ENCODE measurements around the gene KDELR3.
A peak's percentile ranks its signal among the peaks of the same experiment; 100 is the strongest.

KDELR3 gene

GRCh38 chr22:38440747-38441350, 27.0 kb upstream of the KDELR3 start:
- DNase-seq, result no peak

GRCh38 chr22:38441620-38442287, 26.1 kb upstream of the KDELR3 start:
- DNase-seq, result no peak

DNA sequence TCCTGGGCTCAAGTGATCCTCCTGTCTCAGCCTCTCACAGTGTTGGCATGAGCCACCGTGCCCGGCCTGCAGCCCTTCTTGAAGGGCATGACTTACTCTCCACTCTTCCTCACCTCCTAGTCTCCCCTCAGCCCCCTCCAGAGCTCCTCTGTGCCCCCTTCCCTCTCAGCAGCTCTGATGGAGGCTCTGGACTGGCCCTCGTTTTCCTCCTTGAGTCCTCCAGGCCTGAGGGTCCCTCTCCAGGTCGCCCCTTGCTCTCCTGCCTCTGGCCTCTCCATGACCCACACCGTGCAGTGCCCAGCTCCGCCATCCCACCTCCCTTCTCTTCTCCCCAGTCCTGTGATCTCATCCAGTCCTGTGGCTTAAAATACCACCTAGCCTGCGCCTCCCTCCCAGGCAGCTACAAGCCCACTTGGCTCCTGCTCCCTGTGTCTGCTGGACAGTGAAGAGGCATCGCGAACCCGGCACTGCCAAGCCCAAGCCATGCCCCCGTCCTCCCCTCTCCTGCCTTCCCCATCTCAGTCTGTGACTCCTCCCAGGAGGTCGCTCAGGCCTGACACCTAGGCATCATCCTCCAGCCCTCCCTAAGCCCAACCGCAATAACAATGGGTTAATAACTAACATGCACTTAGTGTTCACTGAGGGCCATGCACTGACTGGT, 24.8 kb upstream of the KDELR3 start:
- DNase-seq, result no peak

DNA sequence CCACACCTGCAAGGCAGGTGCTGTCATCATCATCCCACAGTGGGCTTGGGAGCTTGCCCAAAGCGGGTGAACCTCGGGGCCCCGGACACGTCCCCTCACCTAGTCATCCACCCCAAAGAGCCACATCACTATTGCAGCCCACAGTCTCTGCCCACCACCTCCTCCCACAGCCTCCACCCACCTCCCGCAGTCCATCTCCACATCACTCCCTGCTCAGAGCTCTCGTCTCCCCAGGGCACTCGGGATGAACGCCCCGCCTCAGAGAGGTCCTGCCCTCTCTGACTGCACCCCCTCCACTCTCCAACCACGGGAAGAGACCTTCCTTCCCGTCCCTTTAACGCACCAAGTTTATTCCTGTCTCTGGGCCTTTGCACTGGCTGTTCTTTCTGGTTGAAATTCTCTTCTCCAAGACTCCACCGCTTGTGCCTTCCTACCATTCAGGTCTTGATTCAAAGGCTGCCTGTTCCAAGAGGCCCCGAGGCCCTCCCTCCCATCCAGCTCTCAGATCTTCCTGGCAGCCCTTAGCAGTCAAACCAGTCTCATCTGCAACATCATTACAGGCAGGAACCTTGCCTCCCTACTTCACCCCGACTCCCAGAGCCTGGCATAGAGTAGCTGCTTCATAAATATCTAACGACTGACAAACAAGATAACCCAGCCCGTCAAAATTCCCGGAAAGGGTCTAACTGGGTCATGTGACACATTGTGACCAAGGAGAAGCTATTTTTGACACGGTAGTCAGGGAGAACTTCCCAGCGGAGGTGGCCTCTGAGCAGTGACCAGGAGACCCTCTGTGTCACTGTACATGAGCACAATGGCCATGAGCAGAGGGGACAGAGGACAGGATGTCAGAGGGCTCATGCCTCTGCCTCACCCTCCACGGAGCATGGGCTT, 24.0 kb upstream of the KDELR3 start:
- no peak for DNase-seq

- no peak for DNase-seq
These were observed 23.1 kb upstream of the KDELR3 start for GRCh38 chr22:38444783-38445182.

DNA sequence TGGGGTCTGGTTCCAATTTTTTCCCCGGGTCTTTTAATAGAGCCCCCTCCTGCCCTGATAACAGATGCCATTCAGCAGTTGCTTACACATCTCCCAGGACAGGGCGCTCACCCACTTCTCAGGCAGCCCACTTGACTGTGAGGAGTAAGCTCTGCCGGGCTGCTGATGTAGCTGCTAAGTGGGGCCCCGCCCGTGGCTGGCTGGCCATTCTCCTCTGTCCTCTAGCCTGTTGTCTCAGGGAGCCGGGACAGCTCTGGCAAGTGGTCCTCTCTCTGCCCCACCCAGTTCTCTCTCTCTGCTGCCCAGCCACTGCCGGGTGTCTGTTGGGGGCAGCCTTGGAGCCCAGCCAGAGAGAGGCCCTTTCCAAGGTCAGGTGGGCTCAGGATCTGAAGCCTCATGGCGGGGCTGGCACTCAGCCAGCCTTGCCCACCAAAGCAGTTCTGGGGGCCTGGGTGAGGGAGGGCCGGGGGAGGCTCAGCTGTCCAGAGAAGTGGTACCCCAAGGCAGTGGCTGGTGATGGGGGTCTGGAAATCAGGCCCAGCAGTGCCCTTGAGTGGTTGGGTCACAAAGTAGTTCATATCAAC, 21.8 kb upstream of the KDELR3 start:
- no peak for DNase-seq

DNA sequence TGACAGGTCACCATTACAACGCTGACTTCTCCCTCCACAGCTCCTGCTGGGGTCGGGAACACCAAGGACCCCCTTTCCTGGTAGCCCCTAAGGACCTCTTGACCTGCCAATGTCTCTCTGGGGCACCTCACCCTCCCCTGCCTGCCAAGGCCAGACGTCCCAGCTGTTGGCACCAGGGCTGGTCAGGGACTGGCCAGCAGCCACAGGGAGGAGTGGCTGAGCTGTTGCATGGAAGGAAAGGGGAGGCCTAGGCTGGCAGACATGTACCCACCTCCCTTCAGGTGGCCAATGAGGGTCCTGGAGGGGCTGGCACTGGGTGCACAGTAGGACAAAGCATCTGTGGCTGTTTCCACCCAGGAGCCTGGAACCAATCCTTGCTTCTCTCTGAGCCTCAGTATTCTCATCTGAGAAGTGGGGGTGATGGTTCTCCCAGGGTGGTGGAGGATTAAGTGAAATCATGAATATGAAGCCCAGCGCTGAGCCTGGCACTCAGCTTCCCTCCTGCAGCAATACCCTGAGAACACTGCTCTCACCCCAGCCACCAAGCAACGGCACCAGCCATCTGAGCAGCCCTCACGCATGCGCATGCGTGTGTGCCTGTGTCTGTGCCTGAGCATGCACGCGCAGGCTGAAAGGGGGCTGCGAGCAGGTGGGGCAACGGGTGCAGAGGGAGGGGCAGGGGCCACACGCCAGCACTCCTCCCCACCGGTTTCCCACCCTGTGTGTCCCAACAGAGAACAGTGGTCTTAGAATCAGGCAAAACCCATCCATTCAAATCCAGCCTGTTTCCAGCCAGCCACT, 18.8 kb upstream of the KDELR3 start:
- DNase-seq, result no peak

GRCh38 chr22:38449776-38450175, 18.1 kb upstream of the KDELR3 start:
- no peak for DNase-seq

GRCh38 chr22:38450234-38450797, 17.6 kb upstream of the KDELR3 start:
- no peak for DNase-seq

DNA sequence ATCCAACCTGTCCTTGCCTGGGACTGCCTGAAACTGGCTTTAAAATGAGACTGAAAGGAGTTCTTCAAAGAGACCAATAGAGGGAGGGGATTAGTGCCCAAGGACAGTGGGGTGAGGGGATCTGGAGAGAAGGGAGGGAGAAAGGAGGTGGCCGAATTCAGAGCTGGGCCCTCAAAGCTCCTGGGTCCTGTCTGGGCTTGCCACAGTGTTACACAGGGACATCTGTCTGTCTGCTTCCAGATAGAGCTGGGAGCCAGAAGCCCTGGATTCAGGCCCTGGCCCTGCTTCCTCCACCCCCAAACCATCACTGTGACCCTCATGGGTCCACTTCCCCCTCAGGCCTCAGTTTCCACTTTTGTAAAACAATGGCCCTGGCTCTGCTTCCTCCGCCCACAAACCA, 16.5 kb upstream of the KDELR3 start:
- DNase-seq, result no peak

GRCh38 chr22:38451864-38452263, 16.0 kb upstream of the KDELR3 start:
- DNase-seq, result no peak

GRCh38 chr22:38452373-38453065, 15.4 kb upstream of the KDELR3 start:
- DNase-seq, result peak; percentile 59

DNA sequence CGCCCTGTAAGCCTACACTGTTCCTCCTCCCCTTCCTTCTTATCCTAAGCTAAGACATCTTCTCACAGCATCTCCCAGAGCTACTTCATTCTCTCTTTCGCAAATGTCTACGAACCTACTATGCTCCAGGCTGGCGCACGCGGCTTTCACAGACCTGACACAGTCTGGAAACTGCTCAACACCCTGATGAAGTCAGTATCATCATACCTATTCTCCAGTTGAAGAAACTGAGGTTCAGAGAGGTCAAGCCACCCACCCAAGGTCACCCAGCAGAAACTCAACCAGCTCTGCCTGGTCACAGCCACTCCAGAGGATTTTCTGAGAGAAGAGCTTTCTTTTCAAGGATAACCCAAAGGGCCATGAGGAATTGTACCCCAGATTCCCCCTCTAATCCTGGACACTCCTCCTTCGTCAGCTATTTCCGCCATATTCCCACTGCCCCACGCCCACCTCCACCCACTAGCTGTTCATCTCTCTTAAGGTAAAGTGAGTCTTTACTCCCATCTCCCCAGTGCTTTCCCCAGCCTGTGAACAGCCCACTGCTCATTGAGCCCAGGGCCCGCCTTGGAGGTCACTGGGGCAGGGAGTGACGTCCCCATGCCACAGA, 14.7 kb upstream of the KDELR3 start:
- DNase-seq, result no peak

DNA sequence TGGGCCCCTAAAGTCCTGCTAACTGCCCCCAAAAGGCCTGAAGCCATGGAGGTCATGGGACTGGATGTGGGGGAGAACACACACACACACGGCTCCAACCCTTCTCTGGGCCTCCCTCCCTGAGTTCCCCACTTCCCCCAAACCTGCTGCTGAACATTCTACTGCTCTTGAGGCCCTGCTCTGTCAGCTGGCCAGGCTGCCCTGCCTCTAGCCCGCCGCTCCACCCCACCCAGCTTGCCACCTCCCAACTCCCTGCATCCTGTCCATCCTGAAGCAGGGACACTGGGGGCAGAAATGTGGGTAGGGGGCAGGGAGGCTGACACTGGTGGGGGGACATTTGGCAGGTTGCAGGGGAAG, 13.9 kb upstream of the KDELR3 start:
- DNase-seq, result no peak

- DNase-seq, result no peak
These were observed 13.4 kb upstream of the KDELR3 start for GRCh38 chr22:38454353-38455075.

DNA sequence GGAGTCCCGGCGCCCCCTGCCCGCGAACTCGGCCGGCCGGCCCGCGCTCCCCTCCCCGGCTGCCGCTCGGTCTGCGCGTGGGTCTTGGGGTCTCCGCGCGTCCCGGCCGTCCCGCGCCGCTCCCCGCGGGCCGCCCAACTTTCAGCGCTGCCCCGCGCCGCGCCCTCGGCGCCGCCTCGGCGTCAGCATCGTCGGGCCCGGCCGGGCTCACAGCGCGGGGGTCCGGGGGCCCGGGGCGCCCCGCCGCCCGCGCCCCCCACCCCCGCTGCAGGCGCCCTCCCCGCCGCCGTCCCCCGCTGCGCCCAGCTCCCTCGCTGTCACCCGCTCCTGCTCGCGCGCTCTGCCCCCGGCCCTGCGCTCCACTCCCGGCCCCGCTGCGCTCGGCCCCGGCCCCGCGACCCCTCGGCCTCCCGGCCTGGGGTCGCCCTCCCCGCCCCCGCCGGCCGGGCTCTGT, 12.8 kb upstream of the KDELR3 start, which contains the start of gene KCNJ4:
Gene KCNJ4 (minus strand): TSS at position 124 of the 454 bp plus-strand sequence. CDS start 27,067 bp downstream, outside the sequence.
- DNase-seq, result no peak

DNA sequence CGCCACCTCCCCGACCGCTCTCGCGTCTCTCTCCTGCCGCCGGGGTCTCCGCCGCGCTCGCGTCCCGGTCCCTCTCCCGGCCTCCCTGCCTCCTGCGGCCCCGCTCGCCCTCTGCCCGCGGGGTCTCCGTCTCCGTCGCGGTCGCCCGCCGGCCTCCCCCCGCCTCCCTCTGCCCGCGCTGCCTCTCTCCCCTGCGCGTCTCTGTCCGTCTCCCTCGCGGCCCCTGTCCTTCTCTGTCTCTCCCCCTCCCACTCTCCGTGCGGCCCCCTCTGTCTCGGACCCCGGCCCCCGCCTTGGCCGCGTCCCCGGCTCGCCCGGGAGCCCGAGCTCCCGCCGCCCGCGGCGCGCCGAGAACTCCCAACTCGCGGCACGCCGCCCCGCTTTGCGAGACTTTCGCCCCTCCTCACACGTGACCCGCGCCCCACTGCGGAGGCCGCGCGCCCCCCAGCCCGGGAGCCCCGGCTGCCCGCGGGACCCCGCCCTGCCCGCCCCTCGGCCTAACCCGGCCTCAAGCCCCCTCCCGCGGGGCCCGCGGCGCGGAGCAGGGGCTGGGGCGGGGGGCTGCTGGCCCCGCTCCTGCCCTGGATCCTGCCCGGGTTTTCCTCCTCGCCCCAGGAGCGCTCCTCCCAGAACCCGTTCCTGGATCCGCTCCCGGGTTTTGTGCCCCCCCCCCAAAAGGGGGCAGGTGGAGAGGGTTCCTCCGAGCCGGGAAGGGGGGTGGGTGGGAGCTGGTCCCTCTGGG, 12.2 kb upstream of the KDELR3 start:
- DNase-seq, result peak; percentile 43

GRCh38 chr22:38456272-38456835, 11.5 kb upstream of the KDELR3 start:
- no peak for DNase-seq

All from fibroblast of skin of scalp (primary cell).